ENCODE measurements around the gene CDC42SE1. TPM values are rescaled to one million over a fixed set of nuclear protein-coding genes. Genes with fewer than 3 reads are reported as not detected.

CDC42SE1 gene
- total RNA-seq, 2 donors from 2014 or later = 65.5 to 74.4 TPM

GRCh38 chr1:151056149-151056548 is 3.3 kb downstream of the CDC42SE1 start:
- peak; percentile 16 for ATAC-seq
- intact Hi-C loops (cut with DNase I, micrococcal nuclease) = no loop called here
- DNase-seq = no peak

GRCh38 chr1:151055581-151055980 is 3.8 kb downstream of the CDC42SE1 start:
- intact Hi-C loops (cut with DNase I, micrococcal nuclease) = no loop called here
- no peak for ATAC-seq
- no peak for DNase-seq

GRCh38 chr1:151054971-151055547 is 4.4 kb downstream of the CDC42SE1 start:
- intact Hi-C loops (cut with DNase I, micrococcal nuclease) = no loop called here
- DNase-seq (no peak), ATAC-seq (peak; percentile 13)

GRCh38 chr1:151051356-151052009 is 7.9 kb downstream of the CDC42SE1 start:
- ATAC-seq = no peak
- no peak for DNase-seq
- intact Hi-C loops (cut with DNase I, micrococcal nuclease) = no loop called here

- DNase-seq (no peak), ATAC-seq (no peak)
- intact Hi-C loops (cut with DNase I, micrococcal nuclease) = no loop called here
Observed at GRCh38 chr1:151050051-151050688, 9.3 kb downstream of the CDC42SE1 start.

GRCh38 chr1:151049458-151049857 is 10.0 kb downstream of the CDC42SE1 start:
- ATAC-seq (no peak), DNase-seq (no peak)
- intact Hi-C loops (cut with DNase I, micrococcal nuclease) = no loop called here

- ATAC-seq (no peak), DNase-seq (no peak)
- intact Hi-C loops (cut with DNase I, micrococcal nuclease) = no loop called here
Observed at GRCh38 chr1:151048645-151049032, 10.8 kb downstream of the CDC42SE1 start.

GRCh38 chr1:151047925-151048644 is 11.3 kb downstream of the CDC42SE1 start:
- DNase-seq = peak; percentile 66 to 73
- intact Hi-C loops (cut with DNase I, micrococcal nuclease) = no loop called here
- ATAC-seq = peak; percentile 79

GRCh38 chr1:151047591-151047924 is 11.9 kb downstream of the CDC42SE1 start, which contains the start of gene C1orf56:
C1orf56 (plus strand) TSS chr1:151047751; CDS start chr1:151047848, 97 bp downstream.
- intact Hi-C loops (cut with DNase I, micrococcal nuclease) = no loop called here
- peak; percentile 69 to 73 for DNase-seq
- ATAC-seq = peak; percentile 75

- no peak for ATAC-seq
- DNase-seq = no peak
- intact Hi-C loops (cut with DNase I, micrococcal nuclease) = no loop called here
Observed at GRCh38 chr1:151043163-151043562, 16.3 kb downstream of the CDC42SE1 start.

GRCh38 chr1:151039521-151039920 is 19.9 kb downstream of the CDC42SE1 start:
- ATAC-seq (no peak), DNase-seq (no peak)
- intact Hi-C loops (cut with DNase I, micrococcal nuclease) = no loop called here

- no peak for DNase-seq
- intact Hi-C loops (cut with DNase I, micrococcal nuclease) = no loop called here
- ATAC-seq = no peak
Observed at GRCh38 chr1:151037032-151037431, 22.4 kb downstream of the CDC42SE1 start.

- intact Hi-C loops (cut with DNase I, micrococcal nuclease) = no loop called here
- ATAC-seq (no peak), DNase-seq (no peak)
Observed at GRCh38 chr1:151036356-151036755, 23.1 kb downstream of the CDC42SE1 start, which contains the start of gene BNIPL. BNIPL (plus strand) TSS chr1:151036586; CDS start chr1:151036726, 140 bp downstream.

- DNase-seq (no peak), ATAC-seq (no peak)
- intact Hi-C loops (cut with DNase I, micrococcal nuclease) = no loop called here
Observed at GRCh38 chr1:151035167-151035566, 24.3 kb downstream of the CDC42SE1 start.

- DNase-seq (no peak), ATAC-seq (no peak)
- intact Hi-C loops (cut with DNase I, micrococcal nuclease) = no loop called here
Observed at GRCh38 chr1:151032164-151032563, 27.3 kb downstream of the CDC42SE1 start.

GRCh38 chr1:151026460-151026859 is 33.0 kb downstream of the CDC42SE1 start:
- intact Hi-C loops (cut with DNase I, micrococcal nuclease) = loop anchor here in 1 of 2 donors (10.0 kb wide), 1 partner anchor 128 kb away; the partner anchor contains the start of gene TNFAIP8L2
- ATAC-seq = no peak

GRCh38 chr1:151024540-151025146 is 34.8 kb downstream of the CDC42SE1 start:
- peak; percentile 88 for ATAC-seq
- intact Hi-C loops (cut with DNase I, micrococcal nuclease) = loop anchor here in 1 of 2 donors (10.0 kb wide), 1 partner anchor 130 kb away; the partner anchor contains the start of gene TNFAIP8L2

More at GRCh38 chr1:151026460-151026859, 33.0 kb downstream of the CDC42SE1 start:
- no peak for DNase-seq

GRCh38 chr1:151013518-151013917 is 45.9 kb downstream of the CDC42SE1 start:
- ATAC-seq (peak; percentile 30), DNase-seq (no peak)
- intact Hi-C loops (cut with DNase I, micrococcal nuclease) = no loop called here

More at GRCh38 chr1:151024540-151025146, 34.8 kb downstream of the CDC42SE1 start:
- DNase-seq = peak; percentile 70 to 88

All from left colon (tissue), 2 donors.